GM18517 (cell line): ENCODE results near the gene ZNF275.
"Not testable (repeated sequence)": the region's sequence is repeated elsewhere in the genome, so short reads cannot be mapped to it uniquely, and the experiment has no call there.

Experiments
- ATAC-seq: cut with Tn5 transposase; IDR thresholded peaks from one replicate; pipeline ENCODE4 v1.9.1; 2021; ENCODE audit warnings: mild to moderate bottlenecking, moderate library complexity; ENCODE audit not compliant: unreplicated experiment

The ZNF275 gene

GRCh38 chrX:153353416-153353815 lies 19.5 kb downstream of the ZNF275 start:
- ATAC-seq = no peak

GRCh38 chrX:153357877-153358276 lies 23.9 kb downstream of the ZNF275 start:
- ATAC-seq = no peak

- ATAC-seq = no peak
These were observed 27.9 kb downstream of the ZNF275 start for GRCh38 chrX:153361781-153362397.

GRCh38 chrX:153365670-153366069 lies 31.7 kb downstream of the ZNF275 start:
- peak; percentile 46 for ATAC-seq

GRCh38 chrX:153366119-153366518 lies 32.2 kb downstream of the ZNF275 start:
- no peak for ATAC-seq

GRCh38 chrX:153366878-153367538 lies 33.1 kb downstream of the ZNF275 start:
- no peak for ATAC-seq

- no peak for ATAC-seq
These were observed 36.5 kb downstream of the ZNF275 start for GRCh38 chrX:153370293-153371055.

GRCh38 chrX:153371256-153371655 lies 37.3 kb downstream of the ZNF275 start:
- no peak for ATAC-seq

- ATAC-seq = no peak
These were observed 39.0 kb downstream of the ZNF275 start for GRCh38 chrX:153372949-153373348.

GRCh38 chrX:153374426-153374825 lies 40.5 kb downstream of the ZNF275 start:
- ATAC-seq = no peak

- ATAC-seq = no peak
These were observed 41.6 kb downstream of the ZNF275 start for GRCh38 chrX:153375571-153375970.

GRCh38 chrX:153377727-153378126 lies 43.8 kb downstream of the ZNF275 start:
- ATAC-seq = no peak

- ATAC-seq = no peak
These were observed 44.7 kb downstream of the ZNF275 start for GRCh38 chrX:153378607-153379006.

- no peak for ATAC-seq
These were observed 45.6 kb downstream of the ZNF275 start for GRCh38 chrX:153379508-153379907.

GRCh38 chrX:153379971-153380581 lies 46.1 kb downstream of the ZNF275 start:
- ATAC-seq = no peak

- ATAC-seq = no peak
These were observed 46.7 kb downstream of the ZNF275 start for GRCh38 chrX:153380691-153381090.

GRCh38 chrX:153381684-153382532 lies 48.0 kb downstream of the ZNF275 start:
- no peak for ATAC-seq

GRCh38 chrX:153382563-153383482 lies 48.9 kb downstream of the ZNF275 start:
- no peak for ATAC-seq

GRCh38 chrX:153384390-153384789 lies 50.4 kb downstream of the ZNF275 start:
- ATAC-seq = no peak

GRCh38 chrX:153384973-153385372 lies 51.0 kb downstream of the ZNF275 start:
- ATAC-seq = not testable (repeated sequence)
